Activated CD4-positive, alpha-beta T cell treated with anti-CD3 and anti-CD28 coated beads for 48 hours (primary cell): ENCODE measurements around the gene PHACTR4.
"Not testable (repeated sequence)": the region's sequence is repeated elsewhere in the genome, so short reads cannot be mapped to it uniquely, and the experiment has no call there.

Experiments used
- DNase-seq: peaks from one replicate; pipeline ENCODE4 v3.0.0-alpha.2; 2020

Gene PHACTR4

GRCh38 chr1:28373450-28373849 is 3.9 kb downstream of the PHACTR4 start:
- not testable (repeated sequence) for DNase-seq

DNA sequence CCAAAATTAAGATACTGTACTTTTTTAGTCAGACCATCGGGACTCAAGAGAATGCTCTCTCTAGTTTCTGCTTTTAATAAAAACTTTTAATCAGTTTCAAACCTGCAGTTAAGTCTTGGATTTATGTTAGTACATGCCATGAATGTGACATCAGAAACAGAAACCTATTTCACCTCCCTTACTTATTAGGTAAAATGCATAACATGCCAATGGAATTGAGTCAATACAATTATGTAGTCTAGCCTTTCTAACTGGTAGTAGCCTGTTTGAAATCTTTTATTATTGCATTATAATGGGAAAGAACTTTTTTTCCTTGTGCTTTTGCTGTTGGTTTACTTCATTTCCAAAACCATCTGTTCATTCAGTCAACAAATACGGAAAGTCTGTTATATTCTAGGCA is 4.8 kb downstream of the PHACTR4 start:
- no peak for DNase-seq

DNA sequence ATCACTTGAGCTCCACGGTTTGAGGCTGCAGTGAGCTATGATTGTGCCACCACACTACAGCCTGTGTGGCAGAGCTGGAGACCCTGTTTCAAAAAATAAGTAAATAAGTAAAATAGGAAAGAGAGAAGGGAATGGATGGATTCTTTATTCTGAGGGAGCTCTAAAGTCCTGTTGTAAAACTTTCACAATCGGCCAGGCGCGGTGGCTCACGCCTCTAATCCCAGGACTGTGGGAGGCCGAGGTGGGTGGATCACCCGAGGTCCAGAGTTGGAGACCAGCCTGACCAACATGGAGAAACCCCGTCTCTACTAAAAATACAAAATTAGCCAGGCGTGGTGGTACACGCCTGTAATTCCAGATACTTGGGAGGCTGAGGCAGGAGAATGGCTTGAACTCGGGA is 6.1 kb downstream of the PHACTR4 start:
- not testable (repeated sequence) for DNase-seq

DNA sequence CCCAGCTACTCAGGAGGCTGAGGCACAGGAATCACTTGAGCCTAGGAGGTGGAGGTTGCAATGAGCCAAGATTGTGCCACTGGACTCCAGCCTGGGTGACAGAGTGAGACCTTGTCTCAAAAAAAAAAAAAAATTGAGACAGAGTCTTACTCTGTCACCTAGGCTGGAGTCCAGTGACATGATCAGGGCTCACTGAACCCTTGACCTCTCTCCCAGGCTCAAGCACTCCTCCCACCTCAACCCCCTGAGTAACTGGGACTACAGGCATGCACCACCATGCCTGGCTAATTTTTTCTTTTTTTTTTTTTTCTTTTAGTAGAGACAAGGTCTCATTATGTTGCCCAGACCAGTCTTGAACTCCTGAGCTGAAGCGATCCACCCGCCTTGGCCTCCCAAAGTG is 6.7 kb downstream of the PHACTR4 start:
- DNase-seq: not testable (repeated sequence)

DNA sequence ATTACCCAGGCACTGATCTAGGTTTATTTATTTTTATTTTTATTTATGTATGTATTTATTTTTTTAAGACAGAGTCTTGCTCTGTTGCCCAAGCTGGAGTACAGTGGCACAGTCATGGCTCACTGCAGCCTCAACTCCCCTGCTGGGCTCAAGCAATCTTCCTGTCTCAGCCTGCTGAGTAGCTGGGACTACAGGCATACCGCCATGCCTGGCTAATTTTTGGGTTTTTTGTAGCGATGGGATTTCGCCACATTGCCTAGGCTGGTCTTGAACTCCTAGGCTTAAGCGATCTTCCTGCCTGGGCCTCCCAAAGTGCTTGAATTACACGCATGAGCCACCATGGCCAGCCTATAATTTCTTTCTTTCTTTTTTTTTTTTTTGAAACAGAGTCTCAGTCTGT is 9.4 kb downstream of the PHACTR4 start:
- DNase-seq: no peak

DNA sequence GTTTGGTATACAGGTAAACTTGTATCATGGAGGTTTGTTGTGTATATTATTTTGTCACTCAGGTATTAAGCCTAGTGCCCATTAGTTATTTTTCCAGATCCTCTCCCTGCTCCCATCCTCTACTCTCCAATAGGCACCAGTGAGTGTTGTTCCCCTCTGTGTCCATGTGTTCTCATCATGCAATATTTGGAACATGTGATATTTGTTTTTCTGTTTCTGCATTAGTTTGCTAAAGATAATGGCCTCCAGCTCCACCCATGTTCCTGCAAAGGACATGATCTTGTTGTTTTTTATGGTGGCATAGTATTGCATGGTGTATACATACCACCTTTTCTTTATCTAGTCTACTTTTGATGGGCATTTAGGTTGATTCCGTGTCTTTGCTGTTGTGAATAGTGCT is 10.9 kb downstream of the PHACTR4 start:
- DNase-seq: no peak

DNA sequence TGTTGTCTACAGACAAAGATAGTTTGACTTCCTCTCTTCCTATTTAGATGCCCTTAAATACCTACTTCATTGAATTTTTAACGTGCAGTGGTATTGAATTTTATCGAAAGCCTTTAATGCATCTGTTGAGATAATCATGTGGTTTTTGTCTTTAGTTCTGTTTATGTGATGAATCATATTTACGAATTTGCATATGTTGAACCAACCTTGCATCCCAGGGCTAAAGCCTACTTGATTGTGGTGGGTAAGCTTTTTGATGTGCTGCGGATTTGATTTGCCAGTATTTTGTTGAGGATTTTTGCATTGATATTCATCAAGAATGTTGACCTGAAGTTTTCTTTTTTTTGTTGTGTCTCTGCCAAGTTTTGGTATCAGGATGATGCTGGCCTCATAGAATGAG is 14.2 kb downstream of the PHACTR4 start:
- DNase-seq: not testable (repeated sequence)

GRCh38 chr1:28392027-28392652 is 22.6 kb downstream of the PHACTR4 start:
- no peak for DNase-seq

DNA sequence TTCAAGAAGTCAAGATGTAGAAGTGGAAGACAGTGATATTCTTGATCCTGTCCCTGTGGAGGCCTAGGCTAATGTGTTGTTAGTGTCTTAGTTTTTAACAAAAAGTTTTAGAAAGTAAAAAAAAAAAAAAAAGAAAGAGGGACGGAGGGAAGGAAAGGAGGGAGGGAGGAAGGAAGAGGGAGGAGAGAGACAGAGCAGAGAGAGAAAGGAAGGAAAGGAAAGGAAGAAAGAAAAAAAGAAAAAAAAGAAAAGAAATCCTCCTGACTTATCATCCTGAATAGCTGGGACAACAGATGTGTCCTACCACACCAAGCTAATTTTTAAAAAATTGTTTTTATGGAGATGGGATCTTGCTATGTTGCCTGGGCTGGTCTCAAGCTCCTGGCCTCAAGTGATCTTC is 24.6 kb downstream of the PHACTR4 start:
- no peak for DNase-seq

- no peak for DNase-seq
Observed at GRCh38 chr1:28395181-28395580, 25.6 kb downstream of the PHACTR4 start.

- DNase-seq: no peak
Observed at GRCh38 chr1:28401760-28402159, 32.2 kb downstream of the PHACTR4 start.

DNA sequence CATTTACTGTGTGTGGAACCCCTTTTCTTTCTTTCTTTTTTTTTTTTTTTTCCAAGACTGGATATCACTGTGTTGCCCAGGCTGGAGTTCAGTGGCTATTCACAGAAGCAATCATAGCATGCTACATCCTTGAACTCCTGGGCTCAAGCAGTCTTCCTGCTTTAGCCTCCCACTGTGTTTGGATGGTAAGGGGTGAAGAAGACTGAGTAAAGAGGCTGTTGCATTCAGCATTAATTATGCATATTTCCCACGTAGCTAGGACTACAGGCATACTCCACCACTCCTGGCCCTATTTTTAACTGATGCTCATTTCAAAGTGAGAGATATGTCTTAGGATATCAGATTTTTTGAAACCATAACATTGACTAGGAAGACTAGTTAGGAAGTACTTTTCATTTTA is 39.5 kb downstream of the PHACTR4 start:
- no peak for DNase-seq

- no peak for DNase-seq
Observed at GRCh38 chr1:28411656-28412055, 42.1 kb downstream of the PHACTR4 start.

DNA sequence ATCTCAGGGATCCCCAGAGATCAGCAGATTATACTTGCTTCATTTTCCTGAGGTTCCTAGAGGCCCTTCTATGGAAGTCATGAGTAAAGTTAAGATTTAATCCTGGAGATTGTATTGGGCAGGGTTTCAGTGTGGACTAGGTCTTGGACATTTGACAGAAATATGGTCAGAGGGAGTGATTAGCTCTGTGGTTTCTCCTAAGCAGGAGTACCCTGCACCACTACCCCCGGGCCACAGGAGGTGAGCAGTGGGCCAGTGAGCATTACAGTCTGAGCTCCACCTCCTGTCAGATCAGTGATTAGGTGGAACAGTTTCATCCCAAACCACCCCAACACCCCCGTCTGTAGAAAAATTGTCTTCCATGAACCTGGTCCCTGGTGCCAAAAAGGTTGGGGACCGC is 43.2 kb downstream of the PHACTR4 start:
- no peak for DNase-seq

DNA sequence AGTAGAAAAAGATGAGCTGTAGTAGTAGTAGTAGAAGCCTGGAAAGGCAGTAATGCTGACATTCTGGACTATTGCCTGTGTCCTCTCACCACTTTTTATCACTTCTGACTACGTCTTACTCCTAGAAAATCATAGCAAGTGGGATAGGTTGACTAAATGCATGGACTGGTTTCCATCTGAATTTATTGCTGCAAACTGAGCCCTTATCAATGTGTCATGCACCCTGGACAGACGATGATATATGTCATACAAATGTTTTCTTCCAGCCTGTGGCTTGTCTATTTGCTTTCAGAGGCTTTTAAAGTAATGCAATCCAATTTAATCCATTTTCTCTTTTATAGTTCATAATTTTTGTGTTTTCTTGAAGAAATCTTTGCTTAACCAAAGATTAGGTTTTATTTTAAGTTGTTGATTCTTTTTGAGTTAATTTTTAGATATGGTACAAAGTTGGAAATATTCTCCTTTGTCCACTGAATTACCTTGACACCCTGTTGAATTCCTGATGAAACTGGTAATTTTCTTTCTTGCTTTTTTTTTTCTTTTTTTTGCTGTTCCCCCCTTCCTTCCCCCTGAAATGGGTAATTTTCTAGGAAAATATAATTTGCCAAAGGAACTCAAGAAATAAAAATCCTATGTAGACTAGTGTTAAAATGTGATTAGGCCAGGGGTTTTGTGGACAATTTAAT is 47.1 kb downstream of the PHACTR4 start:
- no peak for DNase-seq

GRCh38 chr1:28417441-28417922 is 47.9 kb downstream of the PHACTR4 start:
- no peak for DNase-seq

DNA sequence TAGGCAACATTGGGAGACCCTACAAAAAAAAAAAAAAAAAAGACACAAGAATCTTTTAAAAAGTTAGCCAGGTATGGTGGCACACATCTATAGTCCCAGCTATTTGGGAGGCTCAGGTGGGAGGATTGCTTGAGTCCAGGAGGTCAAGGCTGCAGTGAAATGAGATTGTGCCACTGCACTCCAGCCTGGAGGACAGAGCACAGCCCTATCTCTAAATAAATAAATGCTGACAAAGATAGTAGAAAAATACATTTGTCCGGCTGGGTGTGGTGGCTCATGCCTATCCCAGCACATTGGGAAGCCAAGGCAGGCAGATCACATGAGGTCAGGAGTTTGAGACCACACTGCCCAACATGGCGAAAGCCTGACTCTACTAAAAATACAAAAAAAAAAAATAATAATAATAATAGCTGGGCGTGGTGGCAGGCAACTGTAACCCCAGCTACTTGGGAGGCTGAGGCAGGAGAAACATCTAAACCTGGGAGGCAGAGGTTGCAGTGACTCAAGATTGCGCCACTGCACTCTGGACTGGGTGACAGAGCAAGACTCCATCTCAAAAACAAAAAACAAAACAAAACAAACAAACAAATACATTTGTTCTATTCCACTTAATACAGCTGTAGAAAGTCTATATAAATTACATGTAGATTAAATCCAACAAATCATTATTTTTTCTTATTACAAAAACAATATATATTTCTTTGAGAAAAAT is 48.5 kb downstream of the PHACTR4 start:
- DNase-seq: no peak

GRCh38 chr1:28421744-28422143 is 52.2 kb downstream of the PHACTR4 start:
- DNase-seq: no peak

DNA sequence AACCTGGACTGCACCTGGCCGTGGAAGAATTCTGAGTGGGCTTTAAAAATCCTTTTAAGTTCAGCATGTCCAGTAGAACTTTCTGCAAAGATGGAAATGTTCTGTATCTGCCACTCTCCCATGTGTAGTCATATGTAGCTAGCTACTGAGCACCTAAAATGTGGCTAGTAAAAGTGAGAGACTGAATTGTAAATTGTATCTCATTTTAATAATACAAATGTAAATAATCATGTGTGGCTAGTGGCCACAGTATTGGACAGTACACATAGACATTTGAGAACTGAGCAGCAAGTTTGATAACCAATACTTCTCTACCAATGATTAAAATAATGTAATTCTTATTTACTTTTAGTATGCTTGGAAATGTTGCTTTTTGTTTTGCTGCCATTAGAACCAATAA is 57.3 kb downstream of the PHACTR4 start:
- DNase-seq: no peak

GRCh38 chr1:28428012-28428411 is 58.5 kb downstream of the PHACTR4 start:
- DNase-seq: no peak

- DNase-seq: no peak
Observed at GRCh38 chr1:28428990-28429520, 59.5 kb downstream of the PHACTR4 start.

GRCh38 chr1:28436211-28436769 is 66.8 kb downstream of the PHACTR4 start:
- no peak for DNase-seq

GRCh38 chr1:28437264-28437923 is 67.9 kb downstream of the PHACTR4 start:
- DNase-seq: no peak
